Measurements from ENCODE around the gene NELFE.

The NELFE gene

DNA sequence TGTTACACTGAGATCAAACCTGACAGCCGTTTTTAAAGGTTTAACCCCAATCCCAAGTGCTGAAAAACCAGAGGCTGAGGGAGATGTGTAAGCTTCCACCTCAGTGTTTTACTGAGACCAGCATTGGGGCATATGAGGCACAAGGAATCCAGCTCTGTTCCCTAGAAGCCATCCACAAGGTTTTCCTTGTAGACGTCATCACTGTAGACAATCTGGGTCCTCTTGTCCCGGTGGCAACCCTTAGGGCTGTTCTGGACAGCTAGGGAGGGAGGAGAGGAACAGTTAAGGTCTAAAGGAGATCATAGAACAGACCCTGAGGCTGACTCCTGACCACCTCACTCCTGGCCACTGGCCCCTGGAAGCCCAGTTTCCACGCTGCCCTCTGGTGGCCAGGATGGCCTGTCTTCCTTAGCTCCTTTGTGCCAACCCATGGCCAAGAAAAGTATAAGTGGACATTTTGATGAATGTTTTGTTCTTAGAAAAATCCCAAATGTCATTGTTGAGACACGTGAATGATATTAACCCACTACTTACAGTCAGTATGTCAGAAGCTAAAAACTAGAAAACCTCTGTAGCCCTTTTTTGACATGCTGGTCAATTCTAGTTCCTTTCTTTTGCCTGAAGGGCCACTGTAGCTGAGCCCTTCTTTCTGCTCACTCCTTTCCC is 6.5 kb downstream of the NELFE start:
- no peak overlapping the region for H3K27ac ChIP-seq
- H3K36me3 ChIP-seq (ENCODE audit: insufficient read depth, low read length), result peaks cover 61% of the 10 kb centered on the region
- H3K4me3 ChIP-seq, result no peak overlapping the region
- TF ChIP-seq EZH2 (IDR thresholded peaks at IDR 0.05) (no peak), POLR2AphosphoS5 (IDR thresholded peaks at IDR 0.05; ENCODE audit: borderline replicate concordance, low read depth, low read length) (no peak), FOXP2 (optimal IDR thresholded peaks at IDR 0.05; ENCODE audit: control extremely low read depth, extremely low read length, insufficient read depth) (no peak)
- no peak overlapping the region for H3K9ac ChIP-seq (ENCODE audit: insufficient read length)
- no peak for DNase-seq (ENCODE audit: low read depth, low spot score)
- H3K9me3 ChIP-seq (ENCODE audit: low read depth, low read length), result no peaks in the 10 kb centered on the region

DNA sequence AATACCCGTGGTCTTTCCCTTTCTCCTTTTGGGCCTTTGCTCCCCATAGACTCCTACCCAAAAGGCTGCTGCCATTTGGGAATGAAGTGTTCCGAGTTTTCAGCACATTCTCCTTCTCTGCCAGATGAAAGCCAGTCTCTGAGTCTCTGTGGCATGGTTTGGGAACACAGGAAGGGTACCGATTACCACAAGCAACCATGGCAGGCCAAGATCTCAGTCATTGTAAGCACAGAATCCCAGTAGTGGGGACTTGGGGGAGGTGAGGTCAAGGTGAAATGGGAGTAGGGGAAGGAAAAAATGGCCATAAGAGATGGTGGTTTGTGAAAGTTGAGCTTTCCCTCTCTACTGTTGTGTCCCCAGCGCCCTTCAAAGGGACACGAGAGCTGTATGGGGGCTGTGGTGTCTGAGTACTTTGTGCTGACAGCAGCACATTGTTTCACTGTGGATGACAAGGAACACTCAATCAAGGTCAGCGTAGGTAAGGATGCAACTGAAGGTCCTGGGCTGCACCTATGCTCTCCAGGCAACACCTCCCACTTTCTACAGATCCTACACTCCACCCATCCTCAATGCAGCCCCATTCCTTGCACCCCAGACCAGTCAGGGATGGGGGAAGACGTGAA is 8.7 kb downstream of the NELFE start:
- no peak overlapping the region for H3K9ac ChIP-seq (ENCODE audit: insufficient read length)
- no peak for DNase-seq (ENCODE audit: low read depth, low spot score)
- H3K27ac ChIP-seq, result no peak overlapping the region
- peaks cover 41% of the 10 kb centered on the region for H3K36me3 ChIP-seq (ENCODE audit: insufficient read depth, low read length)
- no peaks in the 10 kb centered on the region for H3K9me3 ChIP-seq (ENCODE audit: low read depth, low read length)
- no peak; the same call in 1 of the 2 replicates for TF ChIP-seq POLR2AphosphoS5 (IDR thresholded peaks at IDR 0.05; ENCODE audit: borderline replicate concordance, low read depth, low read length)
- TF ChIP-seq FOXP2 (optimal IDR thresholded peaks at IDR 0.05; ENCODE audit: control extremely low read depth, extremely low read length, insufficient read depth), result no peak
- TF ChIP-seq EZH2 (IDR thresholded peaks at IDR 0.05), result no peak
- H3K4me3 ChIP-seq, result no peak overlapping the region

- no peak for DNase-seq (ENCODE audit: low read depth, low spot score)
Measured at GRCh38 chr6:31948753-31949413, 9.9 kb downstream of the NELFE start.

GRCh38 chr6:31948306-31948705 is 10.5 kb downstream of the NELFE start:
- H3K9ac ChIP-seq (ENCODE audit: insufficient read length), result no peak overlapping the region
- H3K27ac ChIP-seq, result no peak overlapping the region
- peaks cover 24% of the 10 kb centered on the region for H3K36me3 ChIP-seq (ENCODE audit: insufficient read depth, low read length)
- TF ChIP-seq POLR2AphosphoS5 (IDR thresholded peaks at IDR 0.05; ENCODE audit: borderline replicate concordance, low read depth, low read length) (no peak), EZH2 (IDR thresholded peaks at IDR 0.05) (no peak), FOXP2 (optimal IDR thresholded peaks at IDR 0.05; ENCODE audit: control extremely low read depth, extremely low read length, insufficient read depth) (no peak)
- H3K9me3 ChIP-seq (ENCODE audit: low read depth, low read length), result no peaks in the 10 kb centered on the region
- no peak for DNase-seq (ENCODE audit: low read depth, low spot score)
- H3K4me3 ChIP-seq, result no peak overlapping the region

More at GRCh38 chr6:31948753-31949413, 9.9 kb downstream of the NELFE start:
- no peak overlapping the region for H3K9ac ChIP-seq (ENCODE audit: insufficient read length)
- H3K36me3 ChIP-seq (ENCODE audit: insufficient read depth, low read length), result peaks cover 30% of the 10 kb centered on the region
- no peak overlapping the region for H3K27ac ChIP-seq
- TF ChIP-seq POLR2AphosphoS5 (IDR thresholded peaks at IDR 0.05; ENCODE audit: borderline replicate concordance, low read depth, low read length) (peak; percentile 59), EZH2 (IDR thresholded peaks at IDR 0.05) (no peak)
- H3K4me3 ChIP-seq, result no peak overlapping the region
- no peaks in the 10 kb centered on the region for H3K9me3 ChIP-seq (ENCODE audit: low read depth, low read length)

DNA sequence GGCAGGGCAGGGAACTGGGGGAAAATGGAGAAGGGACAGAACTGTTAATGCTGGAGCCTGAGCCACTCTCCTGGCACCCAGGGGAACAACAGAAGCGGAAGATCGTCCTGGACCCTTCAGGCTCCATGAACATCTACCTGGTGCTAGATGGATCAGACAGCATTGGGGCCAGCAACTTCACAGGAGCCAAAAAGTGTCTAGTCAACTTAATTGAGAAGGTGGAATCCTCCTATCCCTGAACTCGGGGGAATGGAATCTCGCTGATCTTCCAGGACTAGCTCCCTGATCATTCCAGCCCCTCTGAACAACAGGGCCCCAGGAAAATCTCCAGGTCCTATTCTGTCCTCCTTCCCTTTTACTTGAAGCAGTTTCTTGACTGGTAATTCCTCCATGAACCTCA is 10.9 kb downstream of the NELFE start:
- Histone ChIP-seq H3K36me3 (ENCODE audit: insufficient read depth, low read length) (peaks cover 19% of the 10 kb centered on the region; the same call in 1 of the 2 replicates), H3K4me3 (no peak overlapping the region), H3K9ac (ENCODE audit: insufficient read length) (no peak overlapping the region), H3K9me3 (ENCODE audit: low read depth, low read length) (no peaks in the 10 kb centered on the region), H3K27ac (no peak overlapping the region)
- TF ChIP-seq POLR2AphosphoS5 (IDR thresholded peaks at IDR 0.05; ENCODE audit: borderline replicate concordance, low read depth, low read length) (no peak), FOXP2 (optimal IDR thresholded peaks at IDR 0.05; ENCODE audit: control extremely low read depth, extremely low read length, insufficient read depth) (no peak), EZH2 (IDR thresholded peaks at IDR 0.05) (no peak)
- no peak for DNase-seq (ENCODE audit: low read depth, low spot score)

DNA sequence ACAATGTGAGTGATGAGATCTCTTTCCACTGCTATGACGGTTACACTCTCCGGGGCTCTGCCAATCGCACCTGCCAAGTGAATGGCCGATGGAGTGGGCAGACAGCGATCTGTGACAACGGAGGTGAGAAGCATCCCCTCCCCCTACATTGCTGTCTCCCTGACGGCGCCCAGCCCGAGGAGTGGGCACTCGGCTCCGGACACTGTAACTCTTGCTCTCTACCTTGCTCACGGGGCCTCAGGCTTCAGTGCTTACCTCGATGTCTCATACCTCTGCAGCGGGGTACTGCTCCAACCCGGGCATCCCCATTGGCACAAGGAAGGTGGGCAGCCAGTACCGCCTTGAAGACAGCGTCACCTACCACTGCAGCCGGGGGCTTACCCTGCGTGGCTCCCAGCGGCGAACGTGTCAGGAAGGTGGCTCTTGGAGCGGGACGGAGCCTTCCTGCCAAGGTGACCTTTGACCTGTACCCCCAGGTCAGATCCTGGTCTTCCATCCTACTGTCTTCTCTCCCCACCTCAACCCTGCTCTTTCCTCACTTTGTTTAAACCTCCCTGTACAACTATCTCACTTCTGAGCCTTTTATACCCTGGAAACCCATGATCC is 11.6 kb downstream of the NELFE start:
- peaks cover 13% of the 10 kb centered on the region; the same call in 1 of the 2 replicates for H3K36me3 ChIP-seq (ENCODE audit: insufficient read depth, low read length)
- H3K27ac ChIP-seq, result no peak overlapping the region
- H3K4me3 ChIP-seq, result no peak overlapping the region
- DNase-seq (ENCODE audit: low read depth, low spot score), result no peak
- TF ChIP-seq FOXP2 (optimal IDR thresholded peaks at IDR 0.05; ENCODE audit: control extremely low read depth, extremely low read length, insufficient read depth), result no peak
- no peak for TF ChIP-seq EZH2 (IDR thresholded peaks at IDR 0.05)
- no peak for TF ChIP-seq POLR2AphosphoS5 (IDR thresholded peaks at IDR 0.05; ENCODE audit: borderline replicate concordance, low read depth, low read length)
- no peak overlapping the region for H3K9ac ChIP-seq (ENCODE audit: insufficient read length)
- H3K9me3 ChIP-seq (ENCODE audit: low read depth, low read length), result no peaks in the 10 kb centered on the region

DNA sequence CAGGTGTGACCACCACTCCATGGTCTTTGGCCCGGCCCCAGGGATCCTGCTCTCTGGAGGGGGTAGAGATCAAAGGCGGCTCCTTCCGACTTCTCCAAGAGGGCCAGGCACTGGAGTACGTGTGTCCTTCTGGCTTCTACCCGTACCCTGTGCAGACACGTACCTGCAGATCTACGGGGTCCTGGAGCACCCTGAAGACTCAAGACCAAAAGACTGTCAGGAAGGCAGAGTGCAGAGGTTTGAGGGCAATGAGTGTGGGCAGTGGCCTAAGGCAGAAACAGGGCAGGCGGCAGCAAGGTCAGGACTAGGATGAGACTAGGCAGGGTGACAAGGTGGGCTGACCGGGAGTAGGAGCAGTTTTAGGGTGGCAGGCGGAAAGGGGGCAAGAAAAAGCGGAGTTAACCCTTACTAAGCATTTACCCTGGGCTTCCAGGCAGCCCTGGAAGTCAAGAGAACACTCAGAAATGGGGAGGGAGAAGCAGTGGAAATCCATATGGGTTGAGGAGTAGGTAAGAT is 12.3 kb downstream of the NELFE start:
- no peak for DNase-seq (ENCODE audit: low read depth, low spot score)

More for the DNA sequence above, 12.3 kb downstream of the NELFE start:
- TF ChIP-seq FOXP2 (optimal IDR thresholded peaks at IDR 0.05; ENCODE audit: control extremely low read depth, extremely low read length, insufficient read depth), result no peak
- no peak for TF ChIP-seq POLR2AphosphoS5 (IDR thresholded peaks at IDR 0.05; ENCODE audit: borderline replicate concordance, low read depth, low read length)
- no peak for TF ChIP-seq EZH2 (IDR thresholded peaks at IDR 0.05)
- peaks cover 5% of the 10 kb centered on the region; the same call in 1 of the 2 replicates for H3K36me3 ChIP-seq (ENCODE audit: insufficient read depth, low read length)
- no peak overlapping the region for H3K9ac ChIP-seq (ENCODE audit: insufficient read length)
- H3K9me3 ChIP-seq (ENCODE audit: low read depth, low read length), result no peaks in the 10 kb centered on the region
- no peak overlapping the region for H3K4me3 ChIP-seq
- H3K27ac ChIP-seq, result no peak overlapping the region
